Heart right ventricle (tissue), 16 donors: ENCODE measurements around the gene IFI30. TPM values are rescaled to one million over a fixed set of nuclear protein-coding genes. Genes with fewer than 3 reads are reported as not detected.

Experiments used
- ATAC-seq, 8 donors: fragments of 200-7000 bp; cut with Tn5 transposase; one replicate each; pipeline ENCODE4 v1.9.1; 2020; ENCODE audit warnings: mild to moderate bottlenecking in 8 of 8, moderate library complexity in 8 of 8, moderate number of reproducible peaks in 1 of 8
- DNase-seq, 2 donors: peaks; one replicate each; pipeline ENCODE4 v3.0.0-alpha.2; 2020
- H3K27ac ChIP-seq, 10 donors: fragments of 200-600 bp; sonication (generic) in 2 of 10; one replicate each; pipeline versions ENCODE4 v1.5.0 to v1.8.0; 2020 to 2022; ENCODE audit warnings: mild to moderate bottlenecking in 3 of 10
- H3K27me3 ChIP-seq, 7 donors: fragments of 200-600 bp; one replicate each; pipeline ENCODE4 v1.8.0; 2021 to 2022; ENCODE audit warnings: mild to moderate bottlenecking in 2 of 7
- H3K36me3 ChIP-seq, 9 donors: fragments of 200-600 bp; sonication (generic) in 1 of 9; one replicate each; pipeline versions ENCODE4 v1.5.0 to v1.8.0; 2020 to 2022; ENCODE audit warnings: mild to moderate bottlenecking in 2 of 9
- H3K4me1 ChIP-seq, 9 donors: fragments of 200-600 bp; sonication (generic) in 1 of 9; one replicate each; pipeline versions ENCODE4 v1.5.0 to v1.8.0; 2020 to 2022; ENCODE audit warnings: mild to moderate bottlenecking in 4 of 9
- H3K4me3 ChIP-seq, 10 donors: fragments of 200-600 bp; sonication (generic) in 2 of 10; one replicate each; pipeline versions ENCODE4 v1.5.0 to v1.8.0; 2020 to 2022; ENCODE audit warnings: mild to moderate bottlenecking in 7 of 10, moderate library complexity in 2 of 10
- H3K9me3 ChIP-seq, 11 donors: fragments of 200-600 bp in 10 of 11; sonication (generic) in 2 of 11; one replicate each; pipeline versions ENCODE4 v1.5.0 to v1.8.0; 2013 to 2022; ENCODE audit warnings: mild to moderate bottlenecking in 2 of 11, control low read depth in 1 of 11, moderate library complexity in 1 of 11
- CTCF ChIP-seq, 9 donors: fragments of 200-600 bp; sonication (generic) in 2 of 9; IDR thresholded peaks; one replicate each; pipeline versions ENCODE4 v1.5.0 to v1.8.0; 2021 to 2022; ENCODE audit warnings: antibody characterized with exemption in 9 of 9, mild to moderate bottlenecking in 5 of 9, moderate library complexity in 1 of 9
- WGBS, 2 donors: extraction: QIAGEN DNeasy Blood & Tissue Kit; methylation state at CpG; one replicate each; pipeline ENCODE4 v1.1.7; 2013; ENCODE audit warnings: inconsistent platforms in 1 of 2; 5-methylcytosine and 5-hydroxymethylcytosine counted together
- intact Hi-C, 10 donors: fragments of 100-400 bp; cut with DNase I; formaldehyde crosslinking; loops; one replicate each; pipeline versions ENCODE4 v1.11.1 to v1.14.2; 2022
- polyA plus RNA-seq, 2 donors: library from polyadenylated mRNA; stranded (reverse); fragments of 200-250 nt; gene quantifications; one replicate each; pipeline ENCODE4 v1.2.3, GENCODE V29; 2013
- total RNA-seq, 10 donors: library from RNA; stranded (reverse); fragmentation: NEBNext Ultra II Directional in 3 of 10; extraction: Animal tissue kit (Norgen Biotek cat#: 25700) in 3 of 10; gene quantifications; one replicate each; pipeline versions ENCODE4 v1.2.1 to v1.2.4, GENCODE V29; 2021 to 2023
- donor health status: Arrhythmogenic right ventricular cardiomyopathy.
- donor health status: ischemic (EF 13 %, LVEDD 7.1; RV severe dilation, severe dysfunction).
- donor health status: healthy with polysubstance abuse.
- donor health status: DM: no; HTN: yes; CAD: no.
- donor health status: DM: no; HTN: no; CAD: no.
- donor health status: ischemic (EF 25% LVEDD 6.9; RV normal size, moderate dysfunction).
- donor health status: ischemic (EF 25% LVEDD 5.7; RV mildly dilated, moderate dysfunction).
- donor health status: healthy.
- donor health status: DM: yes; HTN: yes; CAD: no.
- donor health status: Ischemic cardiomyopathy.
- donor health status: ischemic (EF 35%, LVEDD 5.7; RV mildly dilated, moderate dysfunction).
- donor health status: nonischemic (EF 11% LVEDD 7.7; RV severe dilation, severe dysfunction).
- donor health status: DM: yes; HTN: yes; CAD: no.
- donor health status: PGD.
- donor health status: ischemic (EF 29% LVEDD 5.4; RV normal size, mild dysfunction).
- donor health status: nonischemic (EF 23%, LVEDD 6.1; RV moderate dilation, normal function).

The IFI30 gene
- total and polyA plus RNA-seq, 12 donors: 6.5 to 241 (median 11.9) TPM

- ATAC-seq (peak in 6 of 8 donors; percentile 13 to 35 (median 26)), DNase-seq (peak; percentile 57 to 67)
- no peaks in the 10 kb centered on the region for H3K36me3 ChIP-seq
- peaks cover 9 to 72% (median 60%) of the 10 kb centered on the region in 7 donors for H3K27me3 ChIP-seq
- peaks cover 14 to 40% (median 30%) of the 10 kb centered on the region in 9 donors for H3K4me1 ChIP-seq
- intact Hi-C loops: loop anchor here in 3 of 10 donors (2.0 kb wide), 2 partner anchors 21 to 73 kb away; partner anchors contain the start of genes RAB3A (in 2 of the 3) and PIK3R2 (in 1 of the 3)
- peak within 1 kb of the TSS in 9 of 10 donors; percentile 14 to 65 (median 52) for H3K4me3 ChIP-seq
- WGBS, 2 donors: 4 to 5% methylated on average over 47 to 51 of the region's 51 CpGs
- H3K9me3 ChIP-seq: no peaks in the 10 kb centered on the region
- H3K27ac ChIP-seq: peak within 1 kb of the TSS; percentile 50 to 84 (median 71)
- no peak for TF ChIP-seq CTCF (IDR thresholded peaks at IDR 0.05)
Observed at GRCh38 chr19:18225702-18226468, 52.3 kb downstream of the IFI30 start, which contains the start of gene PDE4C. PDE4C (minus strand) TSS chr19:18226438; CDS start chr19:18226415, 23 bp downstream.

- ATAC-seq (no peak), DNase-seq (no peak)
- H3K4me1 ChIP-seq: peaks cover 17 to 49% (median 40%) of the 10 kb centered on the region in 9 donors
- WGBS, 2 donors: 81% methylated on average over 18 of the region's 18 CpGs
- no peak overlapping the region for H3K4me3 ChIP-seq
- intact Hi-C loops: loop anchor here in 1 of 10 donors (2.0 kb wide), 1 partner anchor 22 kb away; the partner anchor contains the start of gene RAB3A
- no peak for TF ChIP-seq CTCF (IDR thresholded peaks at IDR 0.05)
- peaks cover 9 to 71% (median 55%) of the 10 kb centered on the region in 7 donors for H3K27me3 ChIP-seq
- H3K27ac ChIP-seq: peak overlapping the region in 2 of 10 donors; percentile 33 to 34
- no peaks in the 10 kb centered on the region for H3K36me3 ChIP-seq
- H3K9me3 ChIP-seq: no peaks in the 10 kb centered on the region
Observed at GRCh38 chr19:18226956-18227780, 53.6 kb downstream of the IFI30 start.

Other genes starting within 250 kb of the IFI30 start
- 10 to 100 TPM; 52.0 to 94.2 (median 61.6) TPM for gene CCDC124, start 240.8 kb upstream of the IFI30 start, total RNA-seq
- 100 to 1,000 TPM; 135 to 240 TPM for gene CCDC124, start 240.8 kb upstream of the IFI30 start, polyA plus RNA-seq
- gene KCNN1, start 206.7 kb upstream of the IFI30 start, total RNA-seq: under 1 TPM in 1 of 10 donors, not detected in 9; 0.72 TPM
- gene KCNN1, start 206.7 kb upstream of the IFI30 start, polyA plus RNA-seq: not detected
- 10 to 100 TPM in 5 of 10 donors, 1 to 10 TPM in 5; 4.8 to 22.4 (median 10.0) TPM for gene ARRDC2, start 165.6 kb upstream of the IFI30 start, total RNA-seq
- gene ARRDC2, start 165.6 kb upstream of the IFI30 start, polyA plus RNA-seq: 10 to 100 TPM; 19.3 to 45.5 TPM
- gene IL12RB1, start 86.9 kb upstream of the IFI30 start, total RNA-seq: 1 to 10 TPM in 2 of 10 donors, under 1 TPM in 8; 0.24 to 5.4 (median 0.45) TPM
- gene IL12RB1, start 86.9 kb upstream of the IFI30 start, polyA plus RNA-seq: under 1 TPM; 0.36 to 0.51 TPM
- 1 to 10 TPM; 2.8 to 6.4 (median 4.6) TPM for gene MAST3, start 76.0 kb upstream of the IFI30 start, total RNA-seq
- gene MAST3, start 76.0 kb upstream of the IFI30 start, polyA plus RNA-seq: 1 to 10 TPM; 1.5 to 2.6 TPM
- 10 to 100 TPM; 15.7 to 29.1 (median 22.3) TPM for gene PIK3R2, start 20.6 kb upstream of the IFI30 start, total RNA-seq
- 1 to 10 TPM; 2.3 to 6.7 TPM for gene PIK3R2, start 20.6 kb upstream of the IFI30 start, polyA plus RNA-seq
- gene MPV17L2, start 19.4 kb downstream of the IFI30 start, total RNA-seq: 10 to 100 TPM; 10.6 to 16.5 (median 14.5) TPM
- 10 to 100 TPM; 23.0 to 61.9 TPM for gene MPV17L2, start 19.4 kb downstream of the IFI30 start, polyA plus RNA-seq
- gene RAB3A, start 30.2 kb downstream of the IFI30 start, total RNA-seq: 10 to 100 TPM; 24.1 to 36.3 (median 31.4) TPM
- gene RAB3A, start 30.2 kb downstream of the IFI30 start, polyA plus RNA-seq: 10 to 100 TPM in 1 of 2 donors, 1 to 10 TPM in 1; 7.8 to 16.7 TPM
- 1 to 10 TPM in 4 of 10 donors, under 1 TPM in 6; 0.30 to 4.2 (median 0.85) TPM for gene PDE4C, start 52.6 kb downstream of the IFI30 start, total RNA-seq
- gene PDE4C, start 52.6 kb downstream of the IFI30 start, polyA plus RNA-seq: 1 to 10 TPM; 1.2 to 6.3 TPM
- 1 to 10 TPM in 5 of 10 donors, under 1 TPM in 5; 0.49 to 1.5 (median 0.96) TPM for gene IQCN, start 100.6 kb downstream of the IFI30 start, total RNA-seq
- gene IQCN, start 100.6 kb downstream of the IFI30 start, polyA plus RNA-seq: 1 to 10 TPM in 1 of 2 donors, under 1 TPM in 1; 0.17 to 7.8 TPM
- gene JUND, start 107.8 kb downstream of the IFI30 start, total RNA-seq: 100 to 1,000 TPM in 9 of 10 donors, 10 to 100 TPM in 1; 93.7 to 195 (median 133) TPM
- gene JUND, start 107.8 kb downstream of the IFI30 start, polyA plus RNA-seq: 100 to 1,000 TPM; 103 to 278 TPM
- 100 to 1,000 TPM in 1 of 10 donors, 10 to 100 TPM in 9; 73.2 to 114 (median 93.3) TPM for gene LSM4, start 149.3 kb downstream of the IFI30 start, total RNA-seq
- 100 to 1,000 TPM; 135 to 163 TPM for gene LSM4, start 149.3 kb downstream of the IFI30 start, polyA plus RNA-seq
- gene PGPEP1, start 166.8 kb downstream of the IFI30 start, total RNA-seq: 10 to 100 TPM; 36.0 to 61.3 (median 46.8) TPM
- gene PGPEP1, start 166.8 kb downstream of the IFI30 start, polyA plus RNA-seq: 10 to 100 TPM; 10.0 to 27.2 TPM
- 1 to 10 TPM in 4 of 10 donors, under 1 TPM in 6; 0.44 to 2.5 (median 0.79) TPM for gene GDF15, start 212.3 kb downstream of the IFI30 start, total RNA-seq
- under 1 TPM; 0.44 to 0.62 TPM for gene GDF15, start 212.3 kb downstream of the IFI30 start, polyA plus RNA-seq
- gene LRRC25, start 223.8 kb downstream of the IFI30 start, total RNA-seq: 10 to 100 TPM in 1 of 10 donors, 1 to 10 TPM in 7, under 1 TPM in 2; 0.57 to 13.3 (median 1.8) TPM
- 1 to 10 TPM; 1.1 to 2.2 TPM for gene LRRC25, start 223.8 kb downstream of the IFI30 start, polyA plus RNA-seq
- gene SSBP4, start 245.6 kb downstream of the IFI30 start, total RNA-seq: 10 to 100 TPM; 17.6 to 47.1 (median 27.3) TPM
- gene SSBP4, start 245.6 kb downstream of the IFI30 start, polyA plus RNA-seq: 10 to 100 TPM; 41.3 to 51.6 TPM